Activated CD4-positive, alpha-beta T cell treated with anti-CD3 and anti-CD28 coated beads for 4 hours (primary cell): ENCODE measurements around the gene PTTG1.
"Not testable (repeated sequence)": the region's sequence is repeated elsewhere in the genome, so short reads cannot be mapped to it uniquely, and the experiment has no call there.

Source experiments
- DNase-seq, 2 donors: peaks; one replicate each; pipeline ENCODE4 v3.0.0-alpha.2; 2020

The PTTG1 gene

GRCh38 chr5:160427607-160428006 lies 6.0 kb downstream of the PTTG1 start:
- no peak for DNase-seq

GRCh38 chr5:160432196-160432595 lies 10.5 kb downstream of the PTTG1 start:
- no peak for DNase-seq

- no peak for DNase-seq
Observed at GRCh38 chr5:160432787-160433186, 11.1 kb downstream of the PTTG1 start.

GRCh38 chr5:160434022-160434531 lies 12.4 kb downstream of the PTTG1 start:
- peak in 1 of 2 donors; percentile 24 for DNase-seq

- no peak for DNase-seq
Observed at GRCh38 chr5:160435532-160435931, 13.9 kb downstream of the PTTG1 start.

- no peak for DNase-seq
Observed at GRCh38 chr5:160436017-160436416, 14.4 kb downstream of the PTTG1 start.

GRCh38 chr5:160436661-160437060 lies 15.0 kb downstream of the PTTG1 start:
- not testable (repeated sequence) for DNase-seq

- no peak for DNase-seq
Observed at GRCh38 chr5:160437271-160437670, 15.6 kb downstream of the PTTG1 start.

- DNase-seq: peak; percentile 59 to 60
Observed at GRCh38 chr5:160438316-160439204, 16.9 kb downstream of the PTTG1 start.

- DNase-seq: peak; percentile 83 to 93
Observed at GRCh38 chr5:160439205-160439600, 17.5 kb downstream of the PTTG1 start.

- no peak for DNase-seq
Observed at GRCh38 chr5:160441311-160441781, 19.7 kb downstream of the PTTG1 start.

- no peak for DNase-seq
Observed at GRCh38 chr5:160442824-160443431, 21.3 kb downstream of the PTTG1 start.

GRCh38 chr5:160444407-160444806 lies 22.8 kb downstream of the PTTG1 start:
- no peak for DNase-seq

- DNase-seq: no peak
Observed at GRCh38 chr5:160445132-160445531, 23.5 kb downstream of the PTTG1 start.

- DNase-seq: no peak
Observed at GRCh38 chr5:160445751-160446150, 24.1 kb downstream of the PTTG1 start.

GRCh38 chr5:160448886-160449285 lies 27.2 kb downstream of the PTTG1 start:
- no peak for DNase-seq

- DNase-seq: no peak
Observed at GRCh38 chr5:160449458-160449857, 27.8 kb downstream of the PTTG1 start.

- no peak for DNase-seq
Observed at GRCh38 chr5:160450164-160450932, 28.7 kb downstream of the PTTG1 start.

- no peak for DNase-seq
Observed at GRCh38 chr5:160451281-160451680, 29.6 kb downstream of the PTTG1 start.

- no peak for DNase-seq
Observed at GRCh38 chr5:160452036-160452435, 30.4 kb downstream of the PTTG1 start.

- DNase-seq: no peak
Observed at GRCh38 chr5:160452795-160453194, 31.1 kb downstream of the PTTG1 start.

GRCh38 chr5:160453751-160454150 lies 32.1 kb downstream of the PTTG1 start:
- no peak for DNase-seq

- DNase-seq: no peak
Observed at GRCh38 chr5:160455600-160455999, 33.9 kb downstream of the PTTG1 start.
